Middle frontal gyrus (tissue), 1 donor: Measurements from ENCODE around the gene ADGRA3.
A peak's percentile ranks its signal among the peaks of the same experiment; 100 is the strongest.
"Not testable (repeated sequence)": the region's sequence is repeated elsewhere in the genome, so short reads cannot be mapped to it uniquely, and the experiment has no call there.

Experiments used
- DNase-seq: peaks from one replicate; pipeline ENCODE4 v3.0.0-alpha.2; 2015; ENCODE audit warnings: low spot score; ENCODE audit errors: extremely low spot score

The ADGRA3 gene

GRCh38 chr4:22382216-22382615, 133.7 kb downstream of the ADGRA3 start:
- not testable (repeated sequence) for DNase-seq

GRCh38 chr4:22372986-22373385, 142.9 kb downstream of the ADGRA3 start:
- DNase-seq: no peak

- no peak for DNase-seq
Measured at GRCh38 chr4:22369901-22370562, 145.8 kb downstream of the ADGRA3 start.

GRCh38 chr4:22363787-22364186, 152.1 kb downstream of the ADGRA3 start:
- DNase-seq: peak; percentile 16

GRCh38 chr4:22363036-22363435, 152.8 kb downstream of the ADGRA3 start:
- DNase-seq: no peak

- DNase-seq: no peak
Measured at GRCh38 chr4:22356987-22357596, 158.8 kb downstream of the ADGRA3 start.

- no peak for DNase-seq
Measured at GRCh38 chr4:22348410-22348809, 167.5 kb downstream of the ADGRA3 start.

- DNase-seq: no peak
Measured at GRCh38 chr4:22345678-22346077, 170.2 kb downstream of the ADGRA3 start.

- no peak for DNase-seq
Measured at GRCh38 chr4:22345055-22345454, 170.8 kb downstream of the ADGRA3 start.

GRCh38 chr4:22343606-22344005, 172.3 kb downstream of the ADGRA3 start:
- DNase-seq: no peak

- DNase-seq: no peak
Measured at GRCh38 chr4:22339491-22339890, 176.4 kb downstream of the ADGRA3 start.

GRCh38 chr4:22338796-22339195, 177.1 kb downstream of the ADGRA3 start:
- DNase-seq: no peak
